ENCODE results near the gene PDPN. TPM values are rescaled to one million over a fixed set of nuclear protein-coding genes. Genes with fewer than 3 reads are reported as not detected.

PDPN gene
- total and polyA plus RNA-seq, 2 of the 8 experiments (the other 6 are each of a cell fraction or from before 2014, with no cell fraction given) = 44.7 to 169 TPM

- Histone ChIP-seq H3K18ac (ENCODE audit: extremely low read depth, low read length) (no peak overlapping the region), H3K4me3 (ENCODE audit: extremely low read depth in 1 of 4, insufficient read depth in 2 of 4, low read depth in 3 of 4, low read length in 4 of 4) (no peak overlapping the region), H4K20me1 (replicated peaks in 1 of 2; ENCODE audit: control insufficient read depth in 1 of 2, insufficient read depth in 2 of 2, low read length in 2 of 2) (peaks cover 6 to 16% of the 10 kb centered on the region in 2 experiments), H3K9me3 (ENCODE audit: insufficient read depth in 2 of 2, low read depth in 1 of 2, low read length in 1 of 2) (no peaks in the 10 kb centered on the region), H3K23me2 (ENCODE audit: low read depth, low read length) (no peaks in the 10 kb centered on the region; the same call in 1 of the 2 replicates), H2BK15ac (ENCODE audit: low read length) (no peak overlapping the region), H3K4ac (replicated peaks; ENCODE audit: insufficient read length, low read depth, low read length) (no peak overlapping the region), H3K27me3 (replicated peaks in 1 of 4; ENCODE audit: control insufficient read depth in 3 of 4, extremely low read depth in 1 of 4, insufficient read depth in 3 of 4, low read length in 3 of 4) (no peaks in the 10 kb centered on the region), H3K9ac (replicated peaks in 1 of 4; ENCODE audit: extremely low read depth in 1 of 4, low read depth in 3 of 4, low read length in 3 of 4) (no peak overlapping the region), H3K79me1 (ENCODE audit: low read depth, low read length) (peaks cover 20% of the 10 kb centered on the region), H2AK5ac (ENCODE audit: low read depth, low read length) (no peak overlapping the region), H3K56ac (replicated peaks; ENCODE audit: insufficient read length, low read depth, low read length) (no peak overlapping the region), H2AFZ (ENCODE audit: low read length) (no peak overlapping the region), H4K5ac (ENCODE audit: insufficient read length, low read depth, low read length) (no peak overlapping the region), H2BK5ac (ENCODE audit: low read depth, low read length) (no peak overlapping the region), H2BK20ac (ENCODE audit: low read length) (no peak overlapping the region), H3K36me3 (ENCODE audit: control insufficient read depth in 2 of 4, insufficient read depth in 4 of 4, low read length in 3 of 4) (peaks cover 0 to 16% (median 0%) of the 10 kb centered on the region in 4 experiments; a peak in 4 of 8 replicates), H2BK12ac (ENCODE audit: low read depth, low read length) (no peak overlapping the region), H3K14ac (ENCODE audit: insufficient read length) (no peak overlapping the region), H2BK120ac (replicated peaks; ENCODE audit: low read depth, low read length) (no peak overlapping the region), H3K23ac (ENCODE audit: insufficient read length) (no peak overlapping the region), H3K27ac (ENCODE audit: low read depth, low read length) (no peak overlapping the region), H3K79me2 (ENCODE audit: control insufficient read depth in 1 of 2, insufficient read depth in 2 of 2, low read length in 2 of 2) (peaks cover 29 to 90% of the 10 kb centered on the region in 2 experiments), H4K8ac (ENCODE audit: extremely low read depth, insufficient read depth, low read length) (no peak overlapping the region), H4K91ac (replicated peaks; ENCODE audit: insufficient read length, low read length) (no peak overlapping the region), H3K4me1 (replicated peaks in 1 of 4; ENCODE audit: control insufficient read depth in 3 of 4, insufficient read depth in 4 of 4, low read length in 3 of 4) (peaks cover 10 to 39% (median 22%) of the 10 kb centered on the region in 4 experiments), H3K4me2 (ENCODE audit: insufficient read depth in 1 of 2, low read depth in 2 of 2, low read length in 2 of 2) (no peak overlapping the region)
- 94% methylated on average over 5 of the region's 7 CpGs; no CpG with 5 or more reads in 1 of the 2 experiments for WGBS, 2 experiments (ENCODE audit: extremely low coverage in 1 of 2, insufficient coverage in 1 of 2, insufficient read length in 1 of 2, insufficient replicate concordance in 2 of 2, low coverage in 1 of 2, low lambda C conversion rate in 2 of 2, missing lambda C conversion rate in 1 of 2)
- FAIRE-seq (no peak), DNase-seq (ENCODE audit: low read depth in 1 of 2, low spot score in 2 of 2) (no peak)
- POLR2A ChIA-PET (ENCODE audit: partially characterized antibody) = interaction anchor here (2.8 kb wide), 1 partner anchor 11 kb away, joined by 7 read pairs; no protein-coding TSS in a partner anchor
- CTCF ChIA-PET (ENCODE audit: partially characterized antibody) = interaction anchor here (1.0 to 2.7 kb wide), 3 partner anchors 19 to 76 kb away, joined by 3 to 14 read pairs (median 10); no protein-coding TSS in a partner anchor
- TF ChIP-seq TAF1 (IDR thresholded peaks at IDR 0.05; ENCODE audit: low read depth, low read length) (no peak), TAF7 (optimal IDR thresholded peaks at IDR 0.05; ENCODE audit: borderline replicate concordance, low read depth, low read length) (no peak), NRF1 (IDR thresholded peaks at IDR 0.05; ENCODE audit: low read depth, low read length) (no peak), RBBP5 (IDR thresholded peaks at IDR 0.05; ENCODE audit: borderline replicate concordance, low read depth, low read length) (no peak), JUND (IDR thresholded peaks at IDR 0.05; ENCODE audit: low read length) (no peak), TCF12 (IDR thresholded peaks at IDR 0.05; ENCODE audit: low read depth, low read length) (no peak), HDAC6 (IDR thresholded peaks at IDR 0.05; ENCODE audit: low read depth, low read length) (no peak), GTF2F1 (IDR thresholded peaks at IDR 0.05; ENCODE audit: borderline replicate concordance, low read depth, low read length) (no peak), MAX (IDR thresholded peaks at IDR 0.05) (no peak), CREB1 (IDR thresholded peaks at IDR 0.05) (no peak), SAP30 (IDR thresholded peaks at IDR 0.05; ENCODE audit: insufficient read depth, insufficient replicate concordance, low read length) (no peak), EGR1 (IDR thresholded peaks at IDR 0.05; ENCODE audit: borderline replicate concordance, low read depth, low read length) (no peak), SIRT6 (IDR thresholded peaks at IDR 0.05; ENCODE audit: low read length) (no peak), CHD2 (IDR thresholded peaks at IDR 0.05; ENCODE audit: low read length) (no peak), POLR2A (IDR thresholded peaks at IDR 0.05; ENCODE audit: control extremely low read depth in 1 of 2, low read depth in 2 of 2, low read length in 2 of 2) (no peak)
Observed at GRCh38 chr1:13590486-13590885, 6.9 kb downstream of the PDPN start.
